HEK293 (cell line): ENCODE measurements around the gene EIF4B.

Experiments used
- CTCF ChIA-PET: fragments of 350-600 bp; formaldehyde crosslinking; extraction: SDS; loops from one replicate; lab custom pipeline; 2021; ENCODE audit warnings: antibody characterized with exemption; lab: Yijun Ruan, JAX
- POLR2A ChIA-PET: fragments of 300-600 bp; formaldehyde crosslinking; extraction: SDS; loops from one replicate; lab custom pipeline; 2020; ENCODE audit warnings: antibody characterized with exemption, inconsistent platforms; lab: Yijun Ruan, JAX
- H3K27ac ChIP-seq: fragments of 200-500 bp; sonication (Bioruptor generic); 2 replicates; pipeline ENCODE4 v1.5.1; 2014; ENCODE audit warnings: low read depth, low read length, control low read depth, inconsistent platforms; ENCODE audit errors: extremely low read depth
- H3K36me3 ChIP-seq, 2 experiments: fragments of 200-500 bp in 1 of 2; sonication (Bioruptor generic) in 1 of 2; 1 replicate in 1 of 2; 2 replicates in 1 of 2; pipeline ENCODE4 v1.5.1; 2014 to 2017; ENCODE audit warnings: inconsistent platforms in 2 of 2, low read length in 2 of 2; ENCODE audit not compliant: control insufficient read depth in 2 of 2, insufficient read depth in 1 of 2
- H3K4me1 ChIP-seq: fragments of 200-500 bp; sonication (Bioruptor generic); 2 replicates; pipeline ENCODE4 v1.5.1; 2014; ENCODE audit warnings: mild to moderate bottlenecking, low read length, inconsistent platforms; ENCODE audit not compliant: control insufficient read depth, insufficient read depth
- H3K4me3 ChIP-seq: 2 replicates; pipeline ENCODE4 v1.5.1; 2011; ENCODE audit warnings: low read depth, mild to moderate bottlenecking, control low read depth, low read length, moderate library complexity
- H3K9me3 ChIP-seq: fragments of 200-500 bp; sonication (Bioruptor generic); 2 replicates; pipeline ENCODE4 v1.5.1; 2014; ENCODE audit warnings: low read depth, low read length, inconsistent platforms; ENCODE audit not compliant: control insufficient read depth, insufficient read depth
- EGR2 ChIP-seq: fragments of 450-650 bp; formaldehyde crosslinking; IDR thresholded peaks from 2 replicates; pipeline ENCODE4 v1.5.1; 2016; ENCODE audit warnings: low read depth, missing biosample characterization, missing genetic modification characterization
- GLIS1 ChIP-seq: fragments of 450-650 bp; formaldehyde crosslinking; IDR thresholded peaks from 2 replicates; pipeline ENCODE4 v1.5.1; 2016; ENCODE audit warnings: missing biosample characterization, missing genetic modification characterization
- KLF1 ChIP-seq: fragments of 450-650 bp; formaldehyde crosslinking; IDR thresholded peaks from 2 replicates; pipeline ENCODE4 v1.5.1; 2016; ENCODE audit warnings: missing biosample characterization, missing genetic modification characterization
- KLF10 ChIP-seq: fragments of 450-650 bp; IDR thresholded peaks from 2 replicates; pipeline ENCODE4 v1.5.1; 2018; ENCODE audit warnings: missing biosample characterization, mild to moderate bottlenecking, missing genetic modification characterization
- MEIS1 ChIP-seq: sonication (generic); formaldehyde crosslinking; IDR thresholded peaks from 2 replicates; pipeline ENCODE4 v1.8.1; 2022; ENCODE audit warnings: missing genetic modification reagents, mild to moderate bottlenecking, borderline replicate concordance
- SP2 ChIP-seq: fragments of 450-650 bp; formaldehyde crosslinking; IDR thresholded peaks from 2 replicates; pipeline ENCODE4 v1.5.1; 2016; ENCODE audit warnings: missing biosample characterization, missing genetic modification characterization
- SP7 ChIP-seq: fragments of 450-650 bp; formaldehyde crosslinking; IDR thresholded peaks from 2 replicates; pipeline ENCODE4 v1.5.1; 2016; ENCODE audit warnings: missing biosample characterization, missing genetic modification characterization
- ZBTB20 ChIP-seq: fragments of 450-650 bp; formaldehyde crosslinking; IDR thresholded peaks from 2 replicates; pipeline ENCODE4 v1.5.1; 2016; ENCODE audit warnings: missing biosample characterization, missing genetic modification characterization
- ZBTB8A ChIP-seq: fragments of 450-650 bp; formaldehyde crosslinking; IDR thresholded peaks from 2 replicates; pipeline ENCODE4 v1.5.1; 2016; ENCODE audit warnings: missing biosample characterization, missing genetic modification characterization
- ZNF133 ChIP-seq: fragments of 450-650 bp; formaldehyde crosslinking; IDR thresholded peaks from 2 replicates; pipeline ENCODE4 v1.5.1; 2016; ENCODE audit warnings: missing biosample characterization, missing genetic modification characterization
- ZNF169 ChIP-seq: fragments of 450-650 bp; formaldehyde crosslinking; IDR thresholded peaks from 2 replicates; pipeline ENCODE4 v1.5.1; 2016; ENCODE audit warnings: missing biosample characterization, missing genetic modification characterization
- ZNF274 ChIP-seq, 2 experiments: fragments of 200-500 bp in 1 of 2; fragments of 450-650 bp in 1 of 2; sonication (Bioruptor generic) in 1 of 2; formaldehyde crosslinking in 1 of 2; IDR thresholded peaks; 2 replicates each; pipeline versions ENCODE4 v1.5.1 to v1.6.1; 2014 to 2016; ENCODE audit warnings: borderline replicate concordance in 1 of 2, inconsistent platforms in 1 of 2, low read length in 1 of 2, missing biosample characterization in 1 of 2, missing genetic modification characterization in 1 of 2
- ZNF280D ChIP-seq: fragments of 450-650 bp; formaldehyde crosslinking; IDR thresholded peaks from 2 replicates; pipeline ENCODE4 v1.5.1; 2016; ENCODE audit warnings: missing biosample characterization, missing genetic modification characterization
- ZNF341 ChIP-seq: fragments of 450-650 bp; formaldehyde crosslinking; IDR thresholded peaks from 2 replicates; pipeline ENCODE4; 2016; ENCODE audit warnings: low read depth, missing biosample characterization, missing genetic modification characterization
- ZNF423 ChIP-seq: fragments of 450-650 bp; formaldehyde crosslinking; IDR thresholded peaks from 2 replicates; pipeline ENCODE4 v1.5.1; 2016; ENCODE audit warnings: missing biosample characterization, missing genetic modification characterization
- ZNF488 ChIP-seq: fragments of 450-650 bp; formaldehyde crosslinking; IDR thresholded peaks from 2 replicates; pipeline ENCODE4 v1.5.1; 2016; ENCODE audit warnings: missing biosample characterization, missing genetic modification characterization
- ZNF561 ChIP-seq: fragments of 450-650 bp; IDR thresholded peaks from 2 replicates; pipeline ENCODE4 v1.5.1; 2018; ENCODE audit warnings: missing biosample characterization, missing genetic modification characterization, borderline replicate concordance
- ZNF639 ChIP-seq: fragments of 450-650 bp; formaldehyde crosslinking; IDR thresholded peaks from 2 replicates; pipeline ENCODE4 v1.5.1; 2016; ENCODE audit warnings: missing biosample characterization, missing genetic modification characterization
- ZNF677 ChIP-seq: fragments of 450-650 bp; IDR thresholded peaks from 2 replicates; pipeline ENCODE4 v1.5.0; 2018; ENCODE audit warnings: missing biosample characterization, mild to moderate bottlenecking, missing genetic modification characterization, moderate library complexity
- ZNF747 ChIP-seq: fragments of 450-650 bp; formaldehyde crosslinking; IDR thresholded peaks from 2 replicates; pipeline ENCODE4 v1.5.1; 2016; ENCODE audit warnings: missing biosample characterization, missing genetic modification characterization
- ZNF76 ChIP-seq: fragments of 450-650 bp; formaldehyde crosslinking; IDR thresholded peaks from 2 replicates; pipeline ENCODE4; 2016; ENCODE audit warnings: low read depth, missing biosample characterization, missing genetic modification characterization, borderline replicate concordance
- TF ChIP-seq, protein P1 (sequence below): fragments of 450-650 bp; formaldehyde crosslinking; IDR thresholded peaks from 2 replicates; pipeline ENCODE4 v1.5.1; 2016; ENCODE audit warnings: missing biosample characterization, missing genetic modification characterization
- TF ChIP-seq, protein P2 (sequence below): fragments of 450-650 bp; formaldehyde crosslinking; IDR thresholded peaks from 2 replicates; pipeline ENCODE4 v1.5.1; 2017; ENCODE audit warnings: missing biosample characterization, missing genetic modification characterization

The EIF4B gene

GRCh38 chr12:53046655-53047220 lies 40.5 kb downstream of the EIF4B start (continued):
- no peak for TF ChIP-seq ZNF169 (tag by site-specific recombination)
- TF ChIP-seq ZNF639, result no peak
- TF ChIP-seq ZNF561 (tag by site-specific recombination), result no peak; the same call in 1 of the 2 replicates
- TF ChIP-seq MEIS1 (CRISPR knock-in tag), result no peak
- TF ChIP-seq, all 188 proteins: peak for 55

DNA sequence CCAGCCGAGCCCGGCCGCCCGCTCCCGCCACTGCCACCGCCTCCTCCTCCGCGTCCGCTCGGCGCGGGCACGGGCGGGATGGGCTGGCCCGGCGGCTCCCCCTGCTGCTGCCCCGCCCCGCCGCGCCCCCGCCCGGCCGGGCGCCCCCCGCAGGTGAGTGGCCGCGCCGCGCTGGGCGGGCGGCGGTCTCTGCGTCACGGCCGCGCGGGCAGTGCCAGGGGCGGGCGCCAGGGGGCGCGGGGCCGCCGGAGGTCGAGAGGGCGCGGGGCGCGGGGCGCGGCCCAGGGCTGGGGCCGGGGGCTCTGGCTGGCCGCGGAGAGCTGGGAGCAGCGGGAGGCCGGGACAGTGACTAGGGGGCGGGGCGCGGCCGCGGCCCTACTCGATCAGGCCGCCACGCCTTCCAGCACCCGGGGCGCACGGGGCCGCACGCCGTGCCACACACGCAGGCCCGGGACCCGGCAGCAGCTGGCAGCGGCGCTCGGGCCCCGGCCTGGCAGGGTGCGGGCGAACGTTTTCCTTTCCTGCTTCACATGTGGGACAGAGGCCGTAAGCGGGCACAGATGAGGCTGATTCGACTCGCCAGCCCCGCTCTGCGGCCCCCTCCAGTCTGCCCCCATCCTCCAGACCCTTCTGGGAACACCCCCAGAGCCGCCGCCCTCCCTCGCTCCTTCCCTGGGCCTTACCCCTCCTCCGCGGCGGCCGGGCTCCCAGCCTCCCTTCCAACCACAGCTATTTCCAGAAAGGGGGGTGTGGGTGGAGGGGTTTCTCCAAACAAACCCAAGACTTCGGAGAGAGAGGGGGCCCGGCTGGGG lies 41.2 kb downstream of the EIF4B start:
- POLR2A ChIA-PET, result interaction anchor here (0.5 to 2.1 kb wide), 9 partner anchors 10 to 125 kb away, joined by 3 to 11 read pairs (median 4); partner anchors contain the start of genes EIF4B and SPRYD3
- Histone ChIP-seq H3K36me3 (peaks cover 0 to 14% of the 10 kb centered on the region in 2 experiments; a peak in 1 of 3 replicates), H3K4me3 (peak overlapping the region; percentile 65), H3K9me3 (no peaks in the 10 kb centered on the region), H3K4me1 (peaks cover 32% of the 10 kb centered on the region), H3K27ac (peak overlapping the region; percentile 84; the same call in 1 of the 2 replicates)
- CTCF ChIA-PET, result interaction anchor here (0.6 to 2.4 kb wide), 21 partner anchors 8 to 963 kb away, joined by 3 to 16 read pairs (median 4); partner anchors contain the start of genes EIF4B and ESPL1
- TF ChIP-seq ZNF423 (tag by site-specific recombination), result 0 out of 2 replicates have a peak, but pooled peaks have one; percentile 8
- no peak for TF ChIP-seq ZNF677 (tag by site-specific recombination)
- 0 out of 2 replicates have a peak, but pooled peaks have one; percentile 47 for TF ChIP-seq ZBTB8A (tag by site-specific recombination)
- peak; percentile 49 for TF ChIP-seq GLIS1 (tag by site-specific recombination)
- TF ChIP-seq ZNF747 (tag by site-specific recombination), result no peak
- peak; percentile 82; the same call in 1 of the 2 replicates for TF ChIP-seq ZNF561 (tag by site-specific recombination)
- no peak for TF ChIP-seq ZNF488 (tag by site-specific recombination)
- peak; percentile 71 for TF ChIP-seq EGR2 (tag by site-specific recombination)
- TF ChIP-seq ZNF341 (tag by site-specific recombination), result peak; percentile 57
- TF ChIP-seq, protein P1, sequence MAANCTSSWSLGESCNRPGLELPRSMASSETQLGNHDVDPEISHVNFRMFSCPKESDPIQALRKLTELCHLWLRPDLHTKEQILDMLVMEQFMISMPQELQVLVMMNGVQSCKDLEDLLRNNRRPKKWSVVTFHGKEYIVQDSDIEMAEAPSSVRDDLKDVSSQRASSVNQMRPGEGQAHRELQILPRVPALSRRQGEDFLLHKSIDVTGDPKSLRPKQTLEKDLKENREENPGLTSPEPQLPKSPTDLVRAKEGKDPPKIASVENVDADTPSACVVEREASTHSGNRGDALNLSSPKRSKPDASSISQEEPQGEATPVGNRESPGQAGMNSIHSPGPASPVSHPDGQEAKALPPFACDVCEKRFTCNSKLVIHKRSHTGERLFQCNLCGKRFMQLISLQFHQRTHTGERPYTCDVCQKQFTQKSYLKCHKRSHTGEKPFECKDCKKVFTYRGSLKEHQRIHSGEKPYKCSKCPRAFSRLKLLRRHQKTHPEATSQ, result no peak
- TF ChIP-seq SP7, result 0 out of 2 replicates have a peak, but pooled peaks have one; percentile 15
- peak; percentile 54; the same call in 1 of the 2 replicates for TF ChIP-seq ZNF76
- no peak for TF ChIP-seq ZNF280D (tag by site-specific recombination)
- no peak for TF ChIP-seq ZNF274 (IDR thresholded peaks at IDR 0.05; ENCODE audit: low read length)
- TF ChIP-seq ZNF274 (tag by site-specific recombination; IDR thresholded peaks at IDR 0.05; ENCODE audit: borderline replicate concordance), result no peak
- peak; percentile 97 for TF ChIP-seq ZBTB20 (tag by site-specific recombination)
- TF ChIP-seq, protein P2, sequence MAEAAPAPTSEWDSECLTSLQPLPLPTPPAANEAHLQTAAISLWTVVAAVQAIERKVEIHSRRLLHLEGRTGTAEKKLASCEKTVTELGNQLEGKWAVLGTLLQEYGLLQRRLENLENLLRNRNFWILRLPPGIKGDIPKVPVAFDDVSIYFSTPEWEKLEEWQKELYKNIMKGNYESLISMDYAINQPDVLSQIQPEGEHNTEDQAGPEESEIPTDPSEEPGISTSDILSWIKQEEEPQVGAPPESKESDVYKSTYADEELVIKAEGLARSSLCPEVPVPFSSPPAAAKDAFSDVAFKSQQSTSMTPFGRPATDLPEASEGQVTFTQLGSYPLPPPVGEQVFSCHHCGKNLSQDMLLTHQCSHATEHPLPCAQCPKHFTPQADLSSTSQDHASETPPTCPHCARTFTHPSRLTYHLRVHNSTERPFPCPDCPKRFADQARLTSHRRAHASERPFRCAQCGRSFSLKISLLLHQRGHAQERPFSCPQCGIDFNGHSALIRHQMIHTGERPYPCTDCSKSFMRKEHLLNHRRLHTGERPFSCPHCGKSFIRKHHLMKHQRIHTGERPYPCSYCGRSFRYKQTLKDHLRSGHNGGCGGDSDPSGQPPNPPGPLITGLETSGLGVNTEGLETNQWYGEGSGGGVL, result peak; percentile 81
- TF ChIP-seq KLF10 (tag by site-specific recombination), result peak; percentile 78
- TF ChIP-seq ZNF133 (tag by site-specific recombination), result no peak
- peak; percentile 68 for TF ChIP-seq SP2 (tag by site-specific recombination)
- peak; percentile 75 for TF ChIP-seq KLF1 (tag by site-specific recombination)
